ENCODE results near the gene EEF1G. TPM values are rescaled to one million over a fixed set of nuclear protein-coding genes. Genes with fewer than 3 reads are reported as not detected.
"Not testable (repeated sequence)": the region's sequence is repeated elsewhere in the genome, so short reads cannot be mapped to it uniquely, and the experiment has no call there.

Gene EEF1G
- total RNA-seq, 1 experiment from 2014 or later: 2,603 TPM

GRCh38 chr11:62560566-62561103 is 13.1 kb downstream of the EEF1G start:
- peak; percentile 92 for DNase-seq (ENCODE audit: low read depth)
- in situ Hi-C loops (cut with HindIII; ENCODE audit: low pct_unique_long_range_greater_than_20kb, low sequenced_read_pairs): no loop called here

- in situ Hi-C loops (cut with HindIII; ENCODE audit: low pct_unique_long_range_greater_than_20kb, low sequenced_read_pairs): not testable (repeated sequence)
These were observed 14.1 kb downstream of the EEF1G start for GRCh38 chr11:62559626-62560025.

DNA sequence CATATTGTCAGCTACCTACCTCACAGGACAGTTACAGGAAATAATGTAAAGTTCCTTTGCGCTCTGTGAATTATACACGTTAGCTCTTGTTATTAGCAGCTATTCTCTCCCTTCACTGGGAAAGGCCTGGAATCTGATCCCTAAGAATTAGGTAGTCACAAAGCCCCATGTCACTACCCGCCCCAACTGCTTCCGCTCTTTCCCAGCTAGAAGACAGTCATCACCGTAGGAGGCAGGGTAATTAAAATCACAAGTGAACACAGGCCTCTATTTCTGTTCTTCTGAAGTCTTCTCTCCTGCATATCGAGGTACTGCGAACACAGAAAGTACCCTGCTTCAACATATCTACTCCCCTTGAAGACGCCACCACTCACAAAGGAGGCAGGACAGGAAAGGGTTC is 14.5 kb downstream of the EEF1G start:
- in situ Hi-C loops (cut with HindIII; ENCODE audit: low pct_unique_long_range_greater_than_20kb, low sequenced_read_pairs): no loop called here

More at GRCh38 chr11:62559626-62560025, 14.1 kb downstream of the EEF1G start:
- not testable (repeated sequence) for DNase-seq (ENCODE audit: low read depth)

DNA sequence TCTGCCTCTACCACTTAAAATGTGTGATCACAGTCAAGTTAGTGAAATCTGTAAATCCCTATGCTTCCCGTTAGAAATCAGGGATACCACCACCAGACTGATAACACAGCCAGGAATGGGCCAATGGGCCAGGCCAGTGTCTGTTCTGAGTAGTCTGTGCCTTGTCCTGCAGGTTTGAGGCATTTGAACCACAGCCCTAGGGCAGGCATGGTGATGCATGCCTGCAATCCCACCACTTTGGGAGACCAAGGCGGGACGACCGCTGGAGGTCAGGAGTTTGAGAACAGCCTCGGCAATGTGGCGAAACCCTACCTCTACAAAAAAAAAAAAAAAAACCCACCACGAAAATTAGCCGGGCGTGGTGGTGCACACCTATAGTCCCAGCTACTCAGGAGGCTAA is 15.0 kb downstream of the EEF1G start:
- DNase-seq (ENCODE audit: low read depth): no peak
- in situ Hi-C loops (cut with HindIII; ENCODE audit: low pct_unique_long_range_greater_than_20kb, low sequenced_read_pairs): no loop called here

More for the DNA sequence above, 14.5 kb downstream of the EEF1G start:
- no peak for DNase-seq (ENCODE audit: low read depth)

- in situ Hi-C loops (cut with HindIII; ENCODE audit: low pct_unique_long_range_greater_than_20kb, low sequenced_read_pairs): no loop called here
- DNase-seq (ENCODE audit: low read depth): peak; percentile 55
These were observed 16.6 kb downstream of the EEF1G start for GRCh38 chr11:62556875-62557631.

GRCh38 chr11:62556108-62556874 is 17.4 kb downstream of the EEF1G start:
- in situ Hi-C loops (cut with HindIII; ENCODE audit: low pct_unique_long_range_greater_than_20kb, low sequenced_read_pairs): no loop called here
- peak; percentile 98 for DNase-seq (ENCODE audit: low read depth)

DNA sequence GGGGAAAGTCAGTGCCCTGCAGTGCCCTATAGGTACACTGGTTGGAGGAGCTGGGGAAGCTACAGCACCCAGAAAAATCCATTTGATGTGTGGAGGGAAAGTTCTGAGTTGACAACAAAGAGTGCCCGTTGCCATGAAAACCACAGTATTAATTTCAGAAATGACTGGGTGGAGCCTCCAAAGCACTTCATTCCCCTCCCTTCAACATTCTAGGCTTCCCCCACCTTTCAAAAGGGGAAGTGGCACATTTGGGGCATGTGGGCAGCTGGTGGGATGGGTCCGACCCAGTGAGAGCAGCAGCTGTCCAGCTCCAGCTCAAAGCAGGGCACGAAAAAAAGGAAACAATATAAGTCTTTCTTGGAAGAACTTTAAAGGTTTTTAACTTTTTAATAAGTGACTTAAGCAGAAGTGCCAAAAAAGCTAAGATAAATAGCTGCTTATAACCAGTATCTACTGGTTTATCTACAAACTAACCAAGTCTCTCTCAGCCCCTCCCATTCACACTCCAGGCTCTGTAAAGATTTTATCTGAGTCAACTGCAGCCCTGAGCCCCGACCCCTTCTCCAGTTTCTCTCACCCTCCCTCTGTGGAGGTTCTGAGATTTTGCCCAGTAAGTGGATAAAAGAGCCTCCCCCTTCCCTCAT is 18.1 kb downstream of the EEF1G start:
- in situ Hi-C loops (cut with HindIII; ENCODE audit: low pct_unique_long_range_greater_than_20kb, low sequenced_read_pairs): no loop called here
- no peak for DNase-seq (ENCODE audit: low read depth)

DNA sequence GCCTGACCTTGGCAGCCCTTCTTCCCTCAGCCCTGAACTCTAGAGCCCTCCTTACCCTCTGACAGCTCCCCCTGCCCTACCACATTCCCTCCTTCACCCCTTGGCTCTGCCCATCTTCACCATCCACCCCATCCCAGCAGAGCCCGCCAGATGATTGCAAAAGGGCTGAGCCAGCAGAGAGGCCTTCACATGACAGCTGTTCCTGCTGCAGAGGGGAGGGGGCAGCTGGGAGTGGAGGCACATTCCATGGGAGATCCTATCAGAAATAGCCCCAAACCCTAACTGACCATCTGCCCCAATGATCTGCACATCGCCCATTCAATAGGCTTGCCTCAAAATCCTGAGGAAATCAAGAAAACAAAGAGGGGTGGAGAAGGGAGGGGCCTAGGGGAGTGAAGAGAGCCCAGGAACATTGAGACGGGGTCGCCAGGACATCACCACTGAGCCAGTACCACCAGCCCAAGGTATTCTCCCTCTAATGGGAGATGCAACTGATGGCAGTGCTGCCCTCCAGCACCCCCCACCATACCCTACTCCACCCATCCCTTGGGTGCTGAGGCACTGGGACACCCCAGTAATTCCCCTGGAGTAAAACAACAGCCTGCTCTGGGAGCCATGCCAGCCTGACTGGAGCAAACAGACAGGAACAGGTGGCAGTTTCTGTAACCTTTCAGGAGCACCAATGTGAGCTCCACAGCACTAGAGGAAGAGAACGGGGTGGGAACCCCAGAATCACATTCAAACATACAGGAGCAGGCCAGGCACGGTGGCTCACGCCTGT is 19.1 kb downstream of the EEF1G start:
- no peak for DNase-seq (ENCODE audit: low read depth)
- in situ Hi-C loops (cut with HindIII; ENCODE audit: low pct_unique_long_range_greater_than_20kb, low sequenced_read_pairs): no loop called here

DNA sequence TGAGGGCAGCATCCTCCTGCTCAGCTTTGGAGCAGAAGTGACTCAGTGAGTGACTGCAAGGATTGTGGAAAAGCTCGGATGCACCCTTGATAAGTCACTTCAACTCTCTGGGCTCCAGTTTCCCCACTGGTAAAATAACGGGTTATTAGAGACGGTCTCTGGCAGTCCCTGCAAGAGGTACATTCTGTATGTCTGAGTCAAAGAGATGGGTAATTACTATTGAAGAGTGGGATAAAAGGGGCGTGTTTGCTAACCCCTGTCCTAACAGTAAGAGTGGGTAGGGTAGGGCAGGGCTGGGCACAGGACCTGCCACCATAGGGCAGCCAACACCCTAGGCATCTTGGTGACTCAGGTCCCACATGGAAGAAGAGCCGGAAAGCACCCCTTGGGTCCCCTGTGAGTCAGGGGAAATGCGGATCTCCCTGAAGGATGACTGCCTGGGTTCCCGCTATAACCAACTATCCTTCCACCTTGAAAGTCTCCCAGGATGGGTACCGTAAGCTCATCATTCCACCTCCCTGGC is 19.8 kb downstream of the EEF1G start:
- in situ Hi-C loops (cut with HindIII; ENCODE audit: low pct_unique_long_range_greater_than_20kb, low sequenced_read_pairs): no loop called here
- DNase-seq (ENCODE audit: low read depth): no peak

DNA sequence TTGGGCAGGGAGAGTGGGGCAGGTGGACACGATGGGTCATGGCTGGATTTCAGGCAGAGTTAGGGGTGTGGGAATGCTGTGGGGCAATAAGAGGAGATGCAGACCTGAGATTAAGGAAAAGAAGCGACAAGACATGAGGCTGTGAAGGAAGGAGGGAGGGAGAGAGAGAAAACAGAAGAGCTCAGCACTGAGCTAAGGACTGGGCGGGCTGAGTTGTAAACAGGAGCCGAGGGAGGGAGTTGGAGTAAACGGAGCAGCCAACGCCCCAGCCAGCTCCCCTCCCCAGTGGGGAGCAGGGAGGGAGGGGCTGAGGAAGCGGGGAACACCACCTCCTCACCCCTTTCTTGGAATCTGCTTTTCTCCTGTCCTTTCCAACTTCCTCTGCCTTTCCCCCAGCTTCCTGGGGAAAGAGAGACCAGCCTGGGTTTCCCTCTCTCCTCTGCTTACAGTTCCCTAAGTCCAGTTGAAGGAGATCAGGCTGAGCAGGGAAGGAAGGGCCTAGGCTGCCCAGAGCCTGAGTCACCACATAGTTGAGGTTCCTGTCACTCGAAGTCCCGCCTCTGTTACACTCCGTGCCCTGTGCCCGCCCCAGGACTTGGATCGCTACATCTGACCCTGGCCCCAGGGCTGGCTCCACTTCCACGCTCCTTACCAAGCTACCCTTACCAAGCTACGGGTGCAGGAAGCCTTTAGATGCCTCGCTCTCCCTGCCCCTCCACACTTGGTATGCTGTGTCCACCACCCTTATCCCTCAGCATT is 20.4 kb downstream of the EEF1G start:
- in situ Hi-C loops (cut with HindIII; ENCODE audit: low pct_unique_long_range_greater_than_20kb, low sequenced_read_pairs): no loop called here

GRCh38 chr11:62552485-62553079 is 21.1 kb downstream of the EEF1G start:
- in situ Hi-C loops (cut with HindIII; ENCODE audit: low pct_unique_long_range_greater_than_20kb, low sequenced_read_pairs): no loop called here
- DNase-seq (ENCODE audit: low read depth): no peak

More for the DNA sequence above, 20.4 kb downstream of the EEF1G start:
- DNase-seq (ENCODE audit: low read depth): peak; percentile 93

GRCh38 chr11:62550478-62550877 is 23.2 kb downstream of the EEF1G start:
- in situ Hi-C loops (cut with HindIII; ENCODE audit: low pct_unique_long_range_greater_than_20kb, low sequenced_read_pairs): not testable (repeated sequence)

GRCh38 chr11:62548545-62549335 is 25.0 kb downstream of the EEF1G start:
- in situ Hi-C loops (cut with HindIII; ENCODE audit: low pct_unique_long_range_greater_than_20kb, low sequenced_read_pairs): no loop called here
- peak; percentile 44 for DNase-seq (ENCODE audit: low read depth)

More at GRCh38 chr11:62550478-62550877, 23.2 kb downstream of the EEF1G start:
- not testable (repeated sequence) for DNase-seq (ENCODE audit: low read depth)

DNA sequence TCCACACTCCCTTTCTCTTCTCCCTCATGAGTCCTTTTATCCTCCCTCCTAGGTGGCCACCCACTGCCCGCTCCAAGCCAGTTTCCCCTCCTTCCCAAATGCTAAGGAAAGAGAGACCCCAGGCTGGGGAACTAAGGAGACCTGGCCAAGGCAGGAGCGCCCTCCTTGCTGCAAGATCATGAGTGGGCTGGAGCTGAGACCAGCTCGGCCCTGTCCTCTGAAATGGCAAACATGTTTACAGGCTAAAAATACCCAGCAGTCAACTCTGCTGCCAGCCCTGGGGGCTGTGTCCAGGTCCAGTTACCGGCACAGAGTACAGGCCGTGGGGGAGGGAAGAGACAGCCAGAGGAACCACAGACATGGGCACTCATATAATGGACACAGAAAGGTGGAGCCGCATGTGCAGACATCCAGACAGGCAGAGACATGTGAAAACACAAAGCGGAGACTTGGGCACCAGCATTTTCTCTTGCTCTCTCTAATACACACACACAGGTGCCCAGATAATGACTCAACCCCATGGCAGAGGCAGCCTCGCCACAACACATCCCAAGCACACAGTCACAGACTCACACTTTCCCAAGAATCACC is 25.9 kb downstream of the EEF1G start:
- in situ Hi-C loops (cut with HindIII; ENCODE audit: low pct_unique_long_range_greater_than_20kb, low sequenced_read_pairs): no loop called here
- DNase-seq (ENCODE audit: low read depth): peak; percentile 55

- DNase-seq (ENCODE audit: low read depth): peak; percentile 57
- in situ Hi-C loops (cut with HindIII; ENCODE audit: low pct_unique_long_range_greater_than_20kb, low sequenced_read_pairs): no loop called here
These were observed 26.6 kb downstream of the EEF1G start for GRCh38 chr11:62546929-62547625.
